ENCODE measurements around the gene CEP290.

CEP290 gene

GRCh38 chr12:88057994-88058718 is 83.7 kb downstream of the CEP290 start:
- no peaks in the 10 kb centered on the region for H4K20me1 ChIP-seq (ENCODE audit: insufficient read depth, low read length)
- H3K4me2 ChIP-seq (ENCODE audit: low read length): no peak overlapping the region
- no peak for TF ChIP-seq EZH2phosphoT487 (IDR thresholded peaks at IDR 0.05; ENCODE audit: low read depth)
- TF ChIP-seq CTCF (IDR thresholded peaks at IDR 0.05; ENCODE audit: low read depth, low read length): no peak
- no peak overlapping the region for H3K27ac ChIP-seq (ENCODE audit: low read length)
- H3K27me3 ChIP-seq (ENCODE audit: low read depth, low read length): no peaks in the 10 kb centered on the region
- peaks cover 13% of the 10 kb centered on the region for H3K4me1 ChIP-seq (ENCODE audit: low read length)
- peaks cover 27% of the 10 kb centered on the region for H3K36me3 ChIP-seq (replicated peaks; ENCODE audit: low read depth, low read length)
- H3K79me2 ChIP-seq (ENCODE audit: low read length): no peaks in the 10 kb centered on the region
- H2AFZ ChIP-seq (ENCODE audit: low read depth, low read length): no peak overlapping the region
- no peak overlapping the region for H3K9ac ChIP-seq (ENCODE audit: low read length)
- no peaks in the 10 kb centered on the region for H3K9me3 ChIP-seq (ENCODE audit: insufficient read depth, low read length)
- H3K4me3 ChIP-seq (ENCODE audit: low read length): no peak overlapping the region

- Histone ChIP-seq H4K20me1 (ENCODE audit: insufficient read depth, low read length) (no peaks in the 10 kb centered on the region), H3K9ac (ENCODE audit: low read length) (no peak overlapping the region), H3K4me1 (ENCODE audit: low read length) (no peaks in the 10 kb centered on the region), H3K27me3 (ENCODE audit: low read depth, low read length) (no peaks in the 10 kb centered on the region), H3K4me3 (ENCODE audit: low read length) (no peak overlapping the region), H3K79me2 (ENCODE audit: low read length) (no peaks in the 10 kb centered on the region), H3K4me2 (ENCODE audit: low read length) (no peak overlapping the region), H2AFZ (ENCODE audit: low read depth, low read length) (no peak overlapping the region), H3K36me3 (replicated peaks; ENCODE audit: low read depth, low read length) (peaks cover 34% of the 10 kb centered on the region), H3K27ac (ENCODE audit: low read length) (no peak overlapping the region), H3K9me3 (ENCODE audit: insufficient read depth, low read length) (no peaks in the 10 kb centered on the region)
- TF ChIP-seq EZH2phosphoT487 (IDR thresholded peaks at IDR 0.05; ENCODE audit: low read depth) (no peak), CTCF (IDR thresholded peaks at IDR 0.05; ENCODE audit: low read depth, low read length) (no peak)
These were observed 85.3 kb downstream of the CEP290 start for GRCh38 chr12:88056571-88056970.

- Histone ChIP-seq H3K27ac (ENCODE audit: low read length) (no peak overlapping the region), H3K4me1 (ENCODE audit: low read length) (no peaks in the 10 kb centered on the region), H4K20me1 (ENCODE audit: insufficient read depth, low read length) (no peaks in the 10 kb centered on the region), H3K4me2 (ENCODE audit: low read length) (no peak overlapping the region), H2AFZ (ENCODE audit: low read depth, low read length) (no peak overlapping the region), H3K36me3 (replicated peaks; ENCODE audit: low read depth, low read length) (peaks cover 44% of the 10 kb centered on the region), H3K79me2 (ENCODE audit: low read length) (no peaks in the 10 kb centered on the region), H3K9ac (ENCODE audit: low read length) (no peak overlapping the region), H3K4me3 (ENCODE audit: low read length) (no peak overlapping the region), H3K27me3 (ENCODE audit: low read depth, low read length) (no peaks in the 10 kb centered on the region), H3K9me3 (ENCODE audit: insufficient read depth, low read length) (no peaks in the 10 kb centered on the region)
- TF ChIP-seq EZH2phosphoT487 (IDR thresholded peaks at IDR 0.05; ENCODE audit: low read depth): no peak
- TF ChIP-seq CTCF (IDR thresholded peaks at IDR 0.05; ENCODE audit: low read depth, low read length): peak; percentile 63
These were observed 89.2 kb downstream of the CEP290 start for GRCh38 chr12:88052686-88053085.

- H3K27ac ChIP-seq (ENCODE audit: low read length): no peak overlapping the region
- H3K9ac ChIP-seq (ENCODE audit: low read length): no peak overlapping the region
- no peak for TF ChIP-seq EZH2phosphoT487 (IDR thresholded peaks at IDR 0.05; ENCODE audit: low read depth)
- no peak for TF ChIP-seq CTCF (IDR thresholded peaks at IDR 0.05; ENCODE audit: low read depth, low read length)
- no peak overlapping the region for H3K4me3 ChIP-seq (ENCODE audit: low read length)
- peaks cover 46% of the 10 kb centered on the region for H3K36me3 ChIP-seq (replicated peaks; ENCODE audit: low read depth, low read length)
- no peak overlapping the region for H3K4me2 ChIP-seq (ENCODE audit: low read length)
- H4K20me1 ChIP-seq (ENCODE audit: insufficient read depth, low read length): peaks cover 10% of the 10 kb centered on the region
- no peak overlapping the region for H2AFZ ChIP-seq (ENCODE audit: low read depth, low read length)
- H3K79me2 ChIP-seq (ENCODE audit: low read length): peaks cover 36% of the 10 kb centered on the region
- H3K27me3 ChIP-seq (ENCODE audit: low read depth, low read length): no peaks in the 10 kb centered on the region
- no peaks in the 10 kb centered on the region for H3K9me3 ChIP-seq (ENCODE audit: insufficient read depth, low read length)
- H3K4me1 ChIP-seq (ENCODE audit: low read length): no peaks in the 10 kb centered on the region
These were observed 97.9 kb downstream of the CEP290 start for GRCh38 chr12:88044035-88044434.
